BE2C (cell line): Measurements from ENCODE around the gene RCCD1. TPM values are rescaled to one million over a fixed set of nuclear protein-coding genes. Genes with fewer than 3 reads are reported as not detected.
"Not testable (repeated sequence)": the region's sequence is repeated elsewhere in the genome, so short reads cannot be mapped to it uniquely, and the experiment has no call there.

Source experiments
- DNase-seq: peaks from one replicate; pipeline ENCODE4 v3.0.0-alpha.2; 2020
- H3K27me3 ChIP-seq: fragments of 250-450 bp; sonication (Bioruptor Pico); 2 replicates; pipeline ENCODE4 v1.5.1; 2020; ENCODE audit warnings: mild to moderate bottlenecking
- H3K36me3 ChIP-seq: fragments of 250-450 bp; sonication (Bioruptor Pico); 2 replicates; pipeline ENCODE4 v1.5.1; 2020; ENCODE audit warnings: mild to moderate bottlenecking
- H3K4me1 ChIP-seq: fragments of 250-450 bp; sonication (Bioruptor Pico); 2 replicates; pipeline ENCODE4 v1.5.1; 2020
- H3K4me3 ChIP-seq: 2 replicates; pipeline ENCODE4 v1.5.1; 2011; ENCODE audit warnings: low read depth, low read length
- H3K9me3 ChIP-seq: fragments of 250-450 bp; sonication (Bioruptor Pico); 2 replicates; pipeline ENCODE4 v1.5.1; 2020
- CTCF ChIP-seq: IDR thresholded peaks from 2 replicates; pipeline ENCODE4 v1.5.1; 2012; ENCODE audit warnings: mild to moderate bottlenecking, low read depth, low read length
- polyA plus RNA-seq: library from polyadenylated mRNA; unstranded; fragments of >200 nt; gene quantifications from one replicate; pipeline ENCODE4 v1.2.1, GENCODE V29; 2012; ENCODE audit warnings: low read depth, missing spikeins; ENCODE audit not compliant: insufficient read length, insufficient read depth

RCCD1 gene
- 25.5 TPM for polyA plus RNA-seq

- TF ChIP-seq CTCF = no peak
- H3K9me3 ChIP-seq = no peaks in the 10 kb centered on the region
- peaks cover 23% of the 10 kb centered on the region for H3K36me3 ChIP-seq
- peaks cover 10% of the 10 kb centered on the region for H3K4me1 ChIP-seq
- peak within 1 kb of the TSS; percentile 85 for H3K4me3 ChIP-seq
- DNase-seq = peak; percentile 96
- no peaks in the 10 kb centered on the region for H3K27me3 ChIP-seq
Observed at GRCh38 chr15:90954712-90955623, at the start of gene RCCD1. TSS of gene RCCD1 (plus strand) at chr15:90954884. CDS start at chr15:90956735, 1,851 bp downstream.

- no peak overlapping the region for H3K4me3 ChIP-seq
- H3K4me1 ChIP-seq = no peaks in the 10 kb centered on the region
- TF ChIP-seq CTCF = no peak
- H3K9me3 ChIP-seq = no peaks in the 10 kb centered on the region
- DNase-seq = no peak
- H3K36me3 ChIP-seq = peaks cover 33% of the 10 kb centered on the region
- no peaks in the 10 kb centered on the region for H3K27me3 ChIP-seq
Observed at GRCh38 chr15:90905306-90906180, 49.1 kb upstream of the RCCD1 start.

- Histone ChIP-seq H3K4me3 (no peak overlapping the region), H3K9me3 (no peaks in the 10 kb centered on the region), H3K36me3 (peaks cover 33% of the 10 kb centered on the region), H3K4me1 (no peaks in the 10 kb centered on the region), H3K27me3 (no peaks in the 10 kb centered on the region)
- DNase-seq = no peak
- no peak for TF ChIP-seq CTCF
Observed at GRCh38 chr15:90906181-90906849, 48.4 kb upstream of the RCCD1 start.

- no peak for TF ChIP-seq CTCF
- Histone ChIP-seq H3K36me3 (peaks cover 39% of the 10 kb centered on the region), H3K4me1 (no peaks in the 10 kb centered on the region), H3K4me3 (no peak overlapping the region), H3K9me3 (no peaks in the 10 kb centered on the region), H3K27me3 (no peaks in the 10 kb centered on the region)
- DNase-seq = no peak
Observed at GRCh38 chr15:90907051-90907660, 47.5 kb upstream of the RCCD1 start.

- Histone ChIP-seq H3K4me3 (no peak overlapping the region), H3K4me1 (no peaks in the 10 kb centered on the region), H3K36me3 (peaks cover 41% of the 10 kb centered on the region), H3K27me3 (no peaks in the 10 kb centered on the region), H3K9me3 (no peaks in the 10 kb centered on the region)
- no peak for TF ChIP-seq CTCF
- no peak for DNase-seq
Observed at GRCh38 chr15:90907838-90908507, 46.7 kb upstream of the RCCD1 start.

GRCh38 chr15:90909449-90909848 lies 45.2 kb upstream of the RCCD1 start:
- not testable (repeated sequence) for H3K4me1 ChIP-seq, H3K27me3 ChIP-seq, H3K9me3 ChIP-seq, H3K4me3 ChIP-seq, DNase-seq
- H3K36me3 ChIP-seq = peaks cover 49% of the 10 kb centered on the region
